HG03175 (cell line): ENCODE data around the gene NANP.
"Not testable (repeated sequence)": the region's sequence is repeated elsewhere in the genome, so short reads cannot be mapped to it uniquely, and the experiment has no call there.

Source experiments
- ATAC-seq: cut with Tn5 transposase; IDR thresholded peaks from one replicate; pipeline ENCODE4 v1.9.1; 2021; ENCODE audit warnings: mild to moderate bottlenecking, moderate library complexity; ENCODE audit not compliant: unreplicated experiment

The NANP gene, protein sequence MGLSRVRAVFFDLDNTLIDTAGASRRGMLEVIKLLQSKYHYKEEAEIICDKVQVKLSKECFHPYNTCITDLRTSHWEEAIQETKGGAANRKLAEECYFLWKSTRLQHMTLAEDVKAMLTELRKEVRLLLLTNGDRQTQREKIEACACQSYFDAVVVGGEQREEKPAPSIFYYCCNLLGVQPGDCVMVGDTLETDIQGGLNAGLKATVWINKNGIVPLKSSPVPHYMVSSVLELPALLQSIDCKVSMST

DNA sequence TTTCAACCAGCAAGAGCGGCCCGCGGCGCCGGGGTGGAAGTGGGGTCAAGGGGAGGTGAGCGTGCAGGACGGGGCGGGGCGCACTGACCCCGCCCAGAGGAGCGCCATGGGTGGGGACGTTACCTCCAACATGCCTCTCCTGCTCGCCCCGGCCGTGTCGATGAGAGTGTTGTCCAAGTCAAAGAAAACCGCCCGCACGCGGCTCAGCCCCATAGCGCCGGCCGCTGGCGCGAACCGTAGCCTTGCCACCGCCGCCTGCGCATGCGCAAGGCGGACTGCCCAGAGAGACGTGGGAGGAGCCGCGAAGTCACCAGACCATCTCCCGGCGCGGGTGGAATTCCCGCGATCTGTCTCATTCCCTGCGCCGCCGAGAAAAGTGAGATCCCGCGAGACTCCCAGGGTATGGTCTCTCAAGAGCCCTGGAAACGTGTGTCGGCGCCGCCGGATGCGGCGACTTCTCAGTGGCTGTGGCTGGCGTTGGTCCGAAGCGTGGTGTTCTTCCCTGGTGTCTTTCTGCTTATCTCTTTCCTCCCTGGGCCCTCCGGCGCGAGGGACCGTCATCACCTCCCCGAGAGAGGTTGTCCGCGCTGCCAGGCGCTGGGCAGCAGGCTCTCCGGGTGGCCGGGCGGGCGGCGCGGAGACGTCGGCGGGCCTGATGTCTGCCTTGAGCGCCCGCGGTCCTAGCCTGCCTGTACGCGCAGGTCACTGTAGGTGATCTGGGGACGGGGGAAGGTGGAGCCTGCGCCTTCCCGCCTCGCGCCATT lies at the start of gene NANP:
TSS of gene NANP (minus strand) at position 279 of the 764 bp plus-strand sequence. CDS start at position 213, 66 bp downstream.
- peak; percentile 83 for ATAC-seq

DNA sequence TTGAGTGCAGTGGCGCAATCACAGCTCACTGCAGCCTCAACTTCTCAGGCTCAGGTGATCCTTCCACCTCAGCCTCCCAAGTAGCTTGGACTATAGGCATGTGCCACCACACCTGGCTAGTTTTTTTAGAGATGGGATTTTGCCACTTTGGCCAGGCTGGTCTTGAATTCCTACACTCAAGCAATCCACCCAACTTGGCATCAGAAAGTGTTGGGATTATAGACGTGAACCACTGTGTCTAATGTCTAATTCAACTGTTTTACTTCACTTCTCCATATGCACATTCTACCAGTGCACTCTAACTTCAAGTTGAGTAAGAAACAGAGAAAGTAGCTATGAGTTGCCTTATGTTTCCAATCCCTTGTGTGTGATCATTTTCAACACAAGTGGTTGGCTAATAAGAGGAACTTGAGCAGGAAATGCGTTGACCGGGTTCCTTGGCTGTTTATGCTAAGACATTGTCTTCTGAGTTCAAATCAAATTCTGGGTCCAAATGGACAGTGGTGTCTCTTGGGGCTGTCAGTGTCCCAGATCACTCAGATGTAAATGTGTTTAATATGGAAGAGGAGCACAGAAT lies 48.9 kb upstream of the NANP start:
- ATAC-seq, result no peak

DNA sequence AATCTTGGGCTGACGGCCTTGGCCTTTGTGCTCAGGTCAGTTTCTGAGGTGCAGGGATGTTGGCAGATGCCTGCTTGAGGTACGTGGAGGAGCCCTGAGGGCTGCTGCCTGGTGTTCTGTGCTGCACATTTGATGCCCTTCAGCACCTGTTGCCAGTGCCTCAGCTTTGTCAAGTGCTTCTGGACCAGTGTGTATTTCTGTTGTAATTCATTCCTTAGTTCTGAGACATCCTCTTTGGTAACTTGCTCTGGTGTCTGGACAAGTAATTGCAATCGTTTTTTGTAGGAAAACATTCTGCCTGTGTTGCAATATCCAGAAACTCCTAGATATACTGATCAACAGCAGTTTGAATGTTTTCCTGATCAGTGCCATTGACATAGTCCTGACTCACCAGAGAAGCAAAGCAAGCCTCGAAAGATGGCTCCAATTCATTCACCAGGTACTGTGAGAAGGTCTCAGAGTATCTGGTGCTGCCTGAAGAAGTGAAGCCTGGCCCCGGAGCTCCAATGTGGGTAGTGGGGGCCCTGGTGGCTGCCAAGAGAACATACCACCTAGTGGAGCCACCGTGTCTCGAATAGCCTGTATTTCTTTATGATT lies 46.1 kb upstream of the NANP start:
- ATAC-seq, result no peak

DNA sequence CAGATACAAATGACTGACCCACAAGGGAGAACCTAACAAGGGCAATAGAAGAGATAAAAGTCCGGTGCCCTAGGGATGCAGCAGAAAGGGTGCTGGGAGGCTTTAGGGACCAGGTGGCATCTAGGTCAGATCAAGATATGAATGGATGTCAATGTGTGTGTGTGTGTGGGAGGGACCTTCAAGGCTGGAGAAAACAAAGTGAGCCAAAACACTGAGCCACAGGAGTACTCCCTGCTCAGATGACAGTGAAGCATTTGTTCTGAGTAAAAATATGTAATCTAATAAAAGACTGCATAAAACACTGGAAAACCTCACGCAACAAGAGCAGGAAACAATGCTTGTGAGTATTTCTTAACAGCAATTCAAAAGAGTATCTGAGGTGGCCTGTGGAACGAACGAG lies 44.6 kb upstream of the NANP start:
- no peak for ATAC-seq

DNA sequence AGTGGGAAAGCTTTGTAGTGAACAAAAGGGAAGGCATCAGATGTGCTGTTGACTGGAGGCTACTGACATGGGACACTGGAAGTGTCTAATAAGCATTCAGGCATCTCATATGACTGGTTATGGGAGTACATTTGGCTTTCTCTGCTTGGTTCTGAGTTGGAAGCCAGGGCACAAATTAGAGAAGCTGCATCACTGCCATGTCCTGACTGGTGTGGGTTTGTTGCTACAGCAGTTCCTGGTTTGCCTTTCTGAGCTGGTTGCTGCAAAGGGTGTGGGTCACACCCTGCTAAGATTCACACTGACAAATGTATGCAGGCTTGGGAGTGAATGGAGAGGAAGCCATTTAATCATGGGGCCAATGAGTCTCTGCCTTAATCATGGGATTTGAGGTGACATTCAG lies 36.2 kb upstream of the NANP start:
- ATAC-seq, result no peak

DNA sequence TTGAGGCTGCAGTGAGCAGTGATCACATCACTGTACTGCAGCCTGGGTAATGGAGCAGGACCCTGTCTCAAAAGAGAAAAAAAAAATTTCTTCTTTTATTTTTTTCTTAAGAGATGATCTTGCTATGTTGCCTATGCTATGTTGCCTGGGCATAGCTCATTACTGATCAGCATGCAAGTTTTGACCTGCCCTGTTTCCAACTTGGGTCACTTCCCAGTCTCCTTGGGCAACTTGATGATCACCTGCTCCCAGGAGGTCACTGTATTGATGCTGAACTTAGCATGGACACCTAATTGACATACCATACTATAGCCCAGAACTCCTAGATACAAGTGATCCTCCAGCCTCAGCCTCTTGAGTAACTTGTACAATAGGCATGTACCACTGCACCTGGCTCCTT lies 30.7 kb upstream of the NANP start:
- no peak for ATAC-seq

DNA sequence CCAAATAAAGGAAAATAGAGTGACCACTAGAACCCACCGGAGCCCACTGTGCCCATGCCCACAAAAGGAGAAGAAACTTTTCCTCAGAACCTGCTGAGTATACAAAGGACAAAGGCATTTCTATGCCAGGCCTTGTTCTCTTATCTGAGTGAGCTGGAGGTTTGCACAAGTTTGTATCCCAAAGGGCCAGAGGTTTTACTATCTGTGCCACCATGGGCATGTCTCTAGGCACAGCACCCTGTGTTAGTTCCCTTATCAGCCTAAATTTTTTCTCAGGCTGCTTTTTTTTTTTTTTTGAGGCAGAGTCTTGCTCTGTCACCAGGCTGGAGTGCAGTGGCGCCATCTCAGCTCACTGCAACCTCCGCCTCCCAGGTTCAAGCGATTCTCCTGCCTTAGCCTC lies 29.1 kb upstream of the NANP start:
- not testable (repeated sequence) for ATAC-seq

DNA sequence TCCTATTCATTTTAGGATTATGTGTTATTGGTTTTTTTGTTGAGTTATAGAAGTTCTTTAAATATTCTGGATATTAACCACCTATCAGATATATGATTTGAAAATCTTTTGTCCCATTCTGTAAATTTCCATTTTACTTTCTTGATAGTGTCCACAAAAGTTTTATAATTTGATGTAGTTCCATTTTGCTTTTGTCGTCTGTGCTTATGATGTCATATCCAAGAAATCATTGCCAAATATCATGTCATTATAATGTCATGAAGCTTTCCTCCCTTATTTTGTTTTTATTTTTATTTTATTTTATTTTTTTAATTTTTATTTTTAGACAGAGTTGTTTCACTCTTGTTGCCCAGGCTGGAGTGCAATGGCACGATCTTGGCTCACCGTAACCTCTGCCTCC lies 21.0 kb upstream of the NANP start:
- ATAC-seq, result no peak

DNA sequence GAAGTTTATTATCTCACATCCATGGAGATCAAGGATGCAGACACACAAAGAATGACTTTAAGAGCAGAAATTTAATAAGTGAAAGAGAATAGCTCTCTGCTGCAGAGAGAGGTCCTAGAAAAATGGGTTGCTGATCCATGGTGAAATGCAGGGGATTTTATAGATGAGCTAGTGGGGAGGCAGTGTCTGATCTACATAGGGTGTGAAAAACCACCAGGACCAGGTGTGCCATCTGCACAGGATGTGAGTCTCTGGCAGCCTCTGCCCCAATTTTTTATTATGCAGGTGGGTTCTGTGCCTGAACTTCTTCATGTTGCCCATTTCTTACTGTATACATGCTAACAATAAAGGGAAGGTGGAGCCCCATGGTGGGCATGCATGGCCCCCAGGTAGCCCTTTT lies 19.9 kb upstream of the NANP start:
- peak; percentile 67 for ATAC-seq

DNA sequence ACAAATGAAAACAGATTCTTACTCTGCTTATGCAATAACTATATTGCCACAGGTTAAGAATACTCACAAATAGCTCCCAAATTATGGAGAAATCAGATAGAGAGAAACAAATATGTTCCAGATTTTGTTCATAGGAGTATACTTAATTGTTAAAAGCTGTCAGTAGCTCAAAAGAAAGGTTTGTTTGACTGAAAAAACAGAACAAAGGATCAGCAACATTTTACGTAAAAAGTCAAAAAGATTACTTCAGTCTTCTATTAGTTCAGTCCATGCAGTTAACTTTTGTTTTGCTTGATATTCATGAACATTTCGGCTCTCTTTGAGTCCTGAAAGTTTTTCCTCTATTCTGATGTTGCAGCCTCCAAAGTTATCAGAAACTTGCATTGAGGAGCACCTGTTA lies 13.4 kb upstream of the NANP start:
- no peak for ATAC-seq

DNA sequence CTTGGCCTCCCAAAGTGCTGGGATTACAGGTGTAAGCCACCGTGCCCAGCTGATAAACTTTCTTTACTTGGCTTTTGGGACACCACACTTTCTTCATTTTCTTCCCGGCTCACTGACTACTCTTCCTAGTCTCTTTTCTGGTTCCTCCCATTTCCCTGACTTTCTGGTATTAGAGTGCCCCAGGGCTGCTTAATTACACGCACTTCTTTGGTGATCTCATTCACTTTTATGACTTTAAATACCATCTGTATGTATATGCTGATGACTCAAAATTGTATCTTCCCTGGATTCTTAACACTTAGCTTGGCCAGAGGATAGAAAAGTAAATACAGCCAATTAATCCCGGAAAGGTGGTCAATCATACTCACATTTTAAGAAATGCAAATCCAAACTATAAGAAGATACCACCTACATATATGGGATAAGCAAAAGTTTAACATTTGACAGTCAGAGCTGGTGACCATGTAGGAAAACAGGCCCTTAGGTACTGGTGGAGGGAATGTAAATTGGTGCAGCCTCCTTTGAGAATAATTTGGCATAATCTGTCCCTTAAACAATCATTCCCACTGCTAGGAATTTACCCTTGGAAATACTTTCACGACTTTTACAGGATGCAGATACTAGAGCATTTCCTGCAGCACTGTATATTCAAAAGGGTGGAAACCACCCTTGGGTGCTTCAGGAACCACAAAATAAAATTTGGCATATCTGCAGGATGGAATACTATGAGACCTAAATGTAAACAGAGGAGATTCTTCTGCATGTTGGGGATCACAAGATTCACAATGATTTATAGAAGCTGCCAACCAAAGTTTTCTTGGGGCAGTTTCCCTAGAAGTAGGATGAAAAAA lies 9.4 kb upstream of the NANP start:
- ATAC-seq, result no peak

DNA sequence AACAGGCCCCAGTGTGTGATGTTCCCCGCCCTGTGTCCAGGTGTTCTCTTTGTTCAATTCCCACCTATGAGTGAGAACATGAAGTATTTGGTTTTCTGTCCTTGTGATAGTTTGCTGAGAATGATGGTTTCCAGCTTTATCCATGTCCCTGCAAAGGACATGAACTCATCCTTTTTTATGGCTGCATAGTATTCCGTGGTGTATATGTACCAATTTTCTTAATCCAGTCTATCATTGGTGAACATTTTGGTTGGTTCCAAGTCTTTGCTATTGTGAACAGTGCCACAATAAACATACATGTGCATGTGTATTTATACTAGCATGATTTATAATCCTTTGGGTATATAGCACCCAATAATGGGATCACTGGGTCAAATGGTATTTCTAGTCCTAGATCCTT lies 6.8 kb upstream of the NANP start:
- not testable (repeated sequence) for ATAC-seq

DNA sequence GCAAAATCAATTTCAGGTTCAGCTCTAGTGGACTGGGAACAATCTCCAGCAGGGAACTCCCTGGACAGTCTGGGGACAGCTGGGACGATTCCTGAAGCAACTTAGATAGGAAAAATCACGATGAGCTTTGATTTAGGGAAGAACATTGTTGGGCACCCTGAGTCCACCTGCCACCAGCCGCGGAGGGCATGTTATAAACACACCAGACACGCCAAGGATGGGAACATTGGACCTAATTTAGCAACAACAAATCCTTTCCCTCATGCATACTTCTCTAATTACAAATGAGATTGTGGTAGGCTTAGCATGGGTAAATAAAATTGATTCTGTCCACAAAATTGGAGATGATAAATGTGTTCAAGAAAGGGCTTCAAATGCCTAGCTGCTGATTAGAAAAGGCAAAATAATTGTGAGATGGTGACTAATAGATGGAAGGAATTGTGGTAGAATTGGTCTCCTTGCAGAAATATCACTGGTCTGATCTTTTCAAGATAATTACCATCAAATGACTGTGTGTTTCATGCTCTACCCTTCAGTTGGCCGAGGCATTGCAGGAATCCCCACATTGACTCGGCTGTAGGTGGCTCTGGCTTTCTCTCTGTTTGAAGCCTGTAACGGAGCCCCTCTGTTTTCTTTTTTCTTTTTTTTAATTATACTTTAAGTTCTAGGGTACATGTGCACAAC lies 6.1 kb upstream of the NANP start:
- ATAC-seq, result no peak

DNA sequence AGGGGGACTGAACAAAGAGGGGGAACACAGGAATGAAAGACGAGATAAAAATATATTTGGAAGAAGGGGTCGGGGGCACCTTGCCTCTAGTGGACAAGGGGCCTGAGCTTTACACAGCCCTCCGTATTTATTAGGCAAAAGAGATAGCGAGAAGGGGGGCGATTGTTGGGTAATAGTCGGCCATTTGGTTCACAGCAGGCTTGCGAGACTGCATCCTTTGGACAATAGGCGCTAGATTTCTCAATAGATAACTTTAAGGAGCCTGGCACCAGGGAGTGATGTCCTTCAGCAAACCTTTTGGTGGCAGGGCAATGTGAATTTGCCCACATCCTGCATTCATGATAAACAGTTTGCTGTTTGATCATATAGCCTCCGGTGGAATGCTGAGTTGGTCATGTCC lies 3.0 kb upstream of the NANP start:
- no peak for ATAC-seq

DNA sequence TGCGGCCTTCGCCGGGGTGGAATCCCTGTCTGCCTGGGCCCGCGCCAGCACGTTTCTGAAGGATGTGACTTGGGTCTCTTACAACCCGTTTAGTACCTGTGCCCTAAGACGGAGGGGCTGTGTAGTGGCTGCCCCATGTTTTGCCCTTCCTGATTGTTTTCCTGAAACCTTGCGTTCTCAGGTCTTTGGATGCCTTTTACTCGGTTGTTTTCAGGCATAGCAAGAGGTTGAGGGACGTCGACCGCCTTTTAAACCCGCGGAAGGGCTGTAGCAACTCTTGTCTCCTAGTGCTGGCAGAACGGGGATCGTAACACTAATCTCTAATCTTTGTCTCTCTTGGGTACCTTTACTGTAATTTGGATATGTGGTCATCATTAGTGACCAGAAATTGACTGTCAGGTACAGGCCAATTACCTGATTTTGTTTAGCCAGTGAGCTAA lies 706 bp upstream of the NANP start:
- no peak for ATAC-seq

DNA sequence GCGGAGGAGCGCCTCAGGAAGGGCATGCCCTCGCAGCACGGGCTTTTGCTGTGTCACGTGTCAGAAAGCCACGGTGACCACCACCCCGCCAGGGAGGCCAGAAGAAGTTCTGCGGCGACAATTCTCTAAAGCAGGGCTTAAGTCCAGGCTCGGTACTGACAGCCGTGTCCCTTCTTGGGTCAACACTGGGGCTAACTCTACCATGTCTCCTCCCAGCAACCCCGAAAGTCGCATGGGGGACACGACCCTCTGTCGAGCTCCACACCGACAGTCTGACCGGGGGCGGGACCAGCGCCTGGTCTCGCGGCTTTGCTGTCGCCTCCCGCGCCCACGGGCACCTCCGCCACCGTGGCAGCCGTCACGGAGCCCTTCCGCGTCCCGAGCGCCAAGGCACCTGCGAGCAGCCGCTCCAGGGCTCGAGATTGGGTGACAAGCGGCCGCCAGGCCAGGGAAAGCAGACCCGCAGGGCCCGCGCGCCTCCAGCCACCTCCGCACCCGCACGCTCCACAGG lies 534 bp downstream of the NANP start:
- peak; percentile 16 for ATAC-seq

DNA sequence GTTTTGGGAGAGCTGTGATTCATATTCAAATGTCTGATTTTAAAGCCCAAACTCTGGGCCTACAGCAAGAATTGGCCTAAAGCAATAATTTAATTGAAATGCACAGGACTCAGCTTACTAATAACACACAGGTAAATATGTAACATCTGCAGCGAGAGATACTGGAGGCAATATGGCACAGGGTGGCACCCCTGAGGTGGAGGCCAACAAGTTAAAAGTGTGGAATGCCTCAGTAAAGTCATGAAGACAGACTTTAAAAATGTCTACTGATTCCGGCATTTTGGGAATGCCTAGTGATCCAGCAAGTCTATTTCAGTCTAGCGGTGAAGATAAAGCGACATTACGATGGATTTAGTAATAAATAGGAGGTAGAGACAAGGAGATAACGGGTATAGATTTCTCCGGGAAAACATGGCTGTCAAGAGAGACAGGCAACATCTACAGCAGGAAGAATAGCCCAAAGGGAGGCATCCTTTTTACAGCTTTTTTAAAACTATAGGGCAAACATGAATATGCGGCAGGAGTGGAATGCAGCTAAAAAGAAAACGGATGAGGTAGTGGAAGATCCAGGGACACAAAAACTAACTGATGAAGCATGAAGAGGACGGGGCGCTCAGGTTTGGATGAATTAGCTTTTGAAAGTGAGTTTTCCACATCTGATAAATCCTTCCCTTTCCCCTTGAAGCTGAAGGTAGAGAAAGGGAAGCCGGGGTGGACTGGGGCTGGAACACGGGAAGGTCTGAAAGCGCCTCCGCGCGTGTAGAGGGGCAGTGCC lies 1.2 kb downstream of the NANP start:
- no peak for ATAC-seq

DNA sequence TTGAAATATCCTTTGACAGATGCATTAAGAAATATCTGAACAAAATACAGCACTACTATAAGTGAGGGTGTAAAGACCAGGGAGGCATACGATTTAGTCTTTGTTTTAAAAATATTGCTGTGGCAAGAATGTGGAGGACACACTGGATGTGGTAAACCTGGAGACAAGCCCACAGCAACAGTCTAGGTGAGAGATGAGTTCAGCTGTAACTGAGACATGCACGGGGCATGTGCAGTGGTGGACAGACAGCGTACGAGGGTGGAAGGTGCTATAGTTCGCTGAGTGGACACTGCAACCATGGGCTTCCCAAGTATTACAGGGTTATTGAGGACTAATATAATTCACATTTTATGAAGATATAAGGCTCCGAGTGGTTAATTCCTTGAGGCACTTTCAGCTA lies 1.8 kb downstream of the NANP start:
- no peak for ATAC-seq

DNA sequence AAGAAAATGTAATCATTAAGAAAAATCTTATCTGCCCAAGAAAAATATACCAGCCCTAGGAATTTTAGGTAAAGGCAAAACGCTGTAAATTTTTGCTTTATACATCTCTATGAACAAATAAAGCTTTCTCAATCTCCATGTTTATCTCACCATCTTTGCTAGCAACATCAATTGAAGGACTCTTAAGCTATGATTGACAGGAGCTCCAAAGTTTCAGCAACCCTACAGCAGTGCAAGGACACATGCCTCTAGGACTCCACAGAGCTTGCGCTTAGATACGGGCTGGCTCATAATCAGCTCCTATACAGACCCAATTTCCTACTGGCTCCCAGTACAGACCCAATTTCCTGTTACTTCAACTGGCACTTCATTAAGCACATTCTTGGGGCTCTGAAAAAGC lies 4.3 kb downstream of the NANP start:
- ATAC-seq, result no peak
